Astrocyte of the spinal cord (primary cell): ENCODE data around the gene PTGER3.
"Not testable (repeated sequence)": the region's sequence is repeated elsewhere in the genome, so short reads cannot be mapped to it uniquely, and the experiment has no call there.

ENCODE experiments used
- DNase-seq: peaks from one replicate; pipeline ENCODE4 v3.0.0; 2011; ENCODE audit warnings: low read depth, low spot score
- H3K4me3 ChIP-seq: 2 replicates; pipeline ENCODE4 v1.5.1; 2011; ENCODE audit warnings: low read depth, mild to moderate bottlenecking, low read length, moderate library complexity
- CTCF ChIP-seq: IDR thresholded peaks from 2 replicates; pipeline ENCODE4 v1.5.1; 2012; ENCODE audit warnings: low read depth, mild to moderate bottlenecking, low read length, inconsistent platforms
- in situ Hi-C: cut with HindIII; loops from 2 replicates; pipeline ENCODE4 v1.10.0; 2017; ENCODE audit warnings: low sequenced_read_pairs

PTGER3 gene

GRCh38 chr1:70945676-70946075, 101.9 kb downstream of the PTGER3 start:
- no peak for DNase-seq
- no peak overlapping the region for H3K4me3 ChIP-seq
- in situ Hi-C loops, result no loop called here
- TF ChIP-seq CTCF, result no peak

GRCh38 chr1:70945251-70945650, 102.4 kb downstream of the PTGER3 start:
- in situ Hi-C loops, result no loop called here
- TF ChIP-seq CTCF, result no peak
- DNase-seq, result no peak
- no peak overlapping the region for H3K4me3 ChIP-seq

- in situ Hi-C loops, result no loop called here
- TF ChIP-seq CTCF, result no peak
- H3K4me3 ChIP-seq, result no peak overlapping the region
- DNase-seq, result no peak
These were observed 106.1 kb downstream of the PTGER3 start for GRCh38 chr1:70941563-70941962.

GRCh38 chr1:70940398-70940797, 107.2 kb downstream of the PTGER3 start:
- DNase-seq, in situ Hi-C loops, H3K4me3 ChIP-seq: not testable (repeated sequence)

- DNase-seq, result no peak
- H3K4me3 ChIP-seq, result no peak overlapping the region
- in situ Hi-C loops, result no loop called here
- TF ChIP-seq CTCF, result no peak
These were observed 113.2 kb downstream of the PTGER3 start for GRCh38 chr1:70934194-70934961.

- no peak for TF ChIP-seq CTCF
These were observed 117.6 kb downstream of the PTGER3 start for GRCh38 chr1:70930062-70930461.

GRCh38 chr1:70922196-70922595, 125.4 kb downstream of the PTGER3 start:
- no peak for TF ChIP-seq CTCF
- in situ Hi-C loops, result no loop called here
- DNase-seq, result peak; percentile 2
- no peak overlapping the region for H3K4me3 ChIP-seq

More at GRCh38 chr1:70930062-70930461, 117.6 kb downstream of the PTGER3 start:
- H3K4me3 ChIP-seq, result no peak overlapping the region
- in situ Hi-C loops, result no loop called here
- DNase-seq, result no peak
